Measurements from ENCODE around the gene CXorf66. TPM values are rescaled to one million over a fixed set of nuclear protein-coding genes. Genes with fewer than 3 reads are reported as not detected.
"Not testable (repeated sequence)": the region's sequence is repeated elsewhere in the genome, so short reads cannot be mapped to it uniquely, and the experiment has no call there.

CXorf66 gene
- total RNA-seq, 8 experiments from 2014 or later = not detected

GRCh38 chrX:139936259-139936658, 29.1 kb downstream of the CXorf66 start:
- no peak for ATAC-seq (replicated peaks in 6 of 8)
- Histone ChIP-seq H3K4me3 (no peak overlapping the region), H3K27ac (no peak overlapping the region), H3K4me1 (replicated peaks in 1 of 2) (no peaks in the 10 kb centered on the region)
- in situ Hi-C loops (cut with MboI; ENCODE audit: low pct_unique_long_range_greater_than_20kb in 2 of 9, low sequenced_read_pairs in 9 of 9, unreplicated experiment in 9 of 9) = no loop called here

- Histone ChIP-seq H3K4me1 (replicated peaks in 1 of 2) (peaks cover 0 to 10% of the 10 kb centered on the region in 2 donors), H3K4me3 (no peak overlapping the region), H3K27ac (no peak overlapping the region)
- in situ Hi-C loops (cut with MboI; ENCODE audit: low pct_unique_long_range_greater_than_20kb in 2 of 9, low sequenced_read_pairs in 9 of 9, unreplicated experiment in 9 of 9) = no loop called here
- no peak for ATAC-seq (replicated peaks in 6 of 8)
- 42 to 87% (median 80%) methylated on average over 2 to 9 of the region's 15 CpGs; no CpG with 5 or more reads in 4 of the 10 experiments for WGBS, 10 experiments
These were observed 31.4 kb downstream of the CXorf66 start for GRCh38 chrX:139933904-139934303.

- Histone ChIP-seq H3K27ac (peak within 1 kb of the TSS; percentile 34 to 64), H3K4me1 (replicated peaks in 1 of 2) (peaks cover 0 to 10% of the 10 kb centered on the region in 2 donors), H3K4me3 (peak within 1 kb of the TSS; percentile 57 to 98 (median 70))
- whole genome bisulfite sequencing, 10 experiments = 6 to 56% methylated on average over 3 to 10 of the region's 52 CpGs; no CpG with 5 or more reads in 8 of the 10 experiments
- in situ Hi-C loops (cut with MboI; ENCODE audit: low pct_unique_long_range_greater_than_20kb in 2 of 9, low sequenced_read_pairs in 9 of 9, unreplicated experiment in 9 of 9) = no loop called here
- peak; percentile 76 to 87 (median 84) for ATAC-seq (replicated peaks in 6 of 8)
These were observed 32.2 kb downstream of the CXorf66 start, which contains the start of gene ATP11C for GRCh38 chrX:139932901-139933796. TSS of gene ATP11C (minus strand) at chrX:139933053. CDS start at chrX:139932042, 1,011 bp downstream.

- peak overlapping the region; percentile 30 to 64 for H3K27ac ChIP-seq
- ATAC-seq (replicated peaks in 6 of 8) = peak; percentile 40 to 79 (median 74)
- peaks cover 0 to 10% of the 10 kb centered on the region in 2 donors for H3K4me1 ChIP-seq (replicated peaks in 1 of 2)
- peak overlapping the region; percentile 57 to 98 (median 70) for H3K4me3 ChIP-seq
- no CpG with 5 or more reads among the region's 109 CpGs for WGBS, 10 experiments
- in situ Hi-C loops (cut with MboI; ENCODE audit: low pct_unique_long_range_greater_than_20kb in 2 of 9, low sequenced_read_pairs in 9 of 9, unreplicated experiment in 9 of 9) = no loop called here
These were observed 33.0 kb downstream of the CXorf66 start for GRCh38 chrX:139932073-139932900.

GRCh38 chrX:139931646-139932072, 33.7 kb downstream of the CXorf66 start:
- no CpG with 5 or more reads among the region's 33 CpGs for WGBS, 10 experiments
- peaks cover 0 to 10% of the 10 kb centered on the region in 2 donors for H3K4me1 ChIP-seq (replicated peaks in 1 of 2)
- peak overlapping the region; percentile 30 to 64 for H3K27ac ChIP-seq
- H3K4me3 ChIP-seq = peak overlapping the region; percentile 57 to 98 (median 70)
- in situ Hi-C loops (cut with MboI; ENCODE audit: low pct_unique_long_range_greater_than_20kb in 2 of 9, low sequenced_read_pairs in 9 of 9, unreplicated experiment in 9 of 9) = no loop called here
- no peak for ATAC-seq (replicated peaks in 6 of 8)

- peaks cover 0 to 10% of the 10 kb centered on the region in 2 donors for H3K4me1 ChIP-seq (replicated peaks in 1 of 2)
- in situ Hi-C loops (cut with MboI; ENCODE audit: low pct_unique_long_range_greater_than_20kb in 2 of 9, low sequenced_read_pairs in 9 of 9, unreplicated experiment in 9 of 9) = no loop called here
- peak overlapping the region in 1 of 2 donors; percentile 64 for H3K27ac ChIP-seq
- H3K4me3 ChIP-seq = peak overlapping the region; percentile 57 to 98 (median 70)
- peak in 5 of 8 experiments; percentile 3 to 15 (median 7) for ATAC-seq (replicated peaks in 6 of 8)
- WGBS, 10 experiments = 0 to 34% (median 7%) methylated on average over 1 to 9 of the region's 27 CpGs; no CpG with 5 or more reads in 5 of the 10 experiments
These were observed 34.2 kb downstream of the CXorf66 start for GRCh38 chrX:139930916-139931645.

GRCh38 chrX:139930401-139930800, 34.9 kb downstream of the CXorf66 start:
- WGBS, 10 experiments = 21 to 94% (median 44%) methylated on average over 1 to 3 of the region's 4 CpGs; no CpG with 5 or more reads in 5 of the 10 experiments
- ATAC-seq (replicated peaks in 6 of 8) = no peak
- Histone ChIP-seq H3K4me1 (replicated peaks in 1 of 2) (peaks cover 0 to 10% of the 10 kb centered on the region in 2 donors), H3K27ac (no peak overlapping the region), H3K4me3 (peak overlapping the region; percentile 57 to 98 (median 70))
- in situ Hi-C loops (cut with MboI; ENCODE audit: low pct_unique_long_range_greater_than_20kb in 2 of 9, low sequenced_read_pairs in 9 of 9, unreplicated experiment in 9 of 9) = no loop called here

GRCh38 chrX:139929876-139930275, 35.4 kb downstream of the CXorf66 start:
- no peak for ATAC-seq (replicated peaks in 6 of 8)
- WGBS, 10 experiments = 8 to 70% (median 47%) methylated on average over 1 to 4 of the region's 5 CpGs; no CpG with 5 or more reads in 6 of the 10 experiments
- in situ Hi-C loops (cut with MboI; ENCODE audit: low pct_unique_long_range_greater_than_20kb in 2 of 9, low sequenced_read_pairs in 9 of 9, unreplicated experiment in 9 of 9) = no loop called here
- H3K27ac ChIP-seq = no peak overlapping the region
- peak overlapping the region in 4 of 5 donors; percentile 57 to 98 (median 82) for H3K4me3 ChIP-seq
- peaks cover 0 to 10% of the 10 kb centered on the region in 2 donors for H3K4me1 ChIP-seq (replicated peaks in 1 of 2)

- Histone ChIP-seq H3K4me3 (no peak overlapping the region), H3K4me1 (replicated peaks in 1 of 2) (peaks cover 0 to 6% of the 10 kb centered on the region in 2 donors), H3K27ac (no peak overlapping the region)
- WGBS, 10 experiments = 0 to 57% (median 53%) methylated on average over 1 to 6 of the region's 6 CpGs; no CpG with 5 or more reads in 5 of the 10 experiments
- peak in 1 of 8 experiments; percentile 76 for ATAC-seq (replicated peaks in 6 of 8)
- in situ Hi-C loops (cut with MboI; ENCODE audit: low pct_unique_long_range_greater_than_20kb in 2 of 9, low sequenced_read_pairs in 9 of 9, unreplicated experiment in 9 of 9) = no loop called here
These were observed 40.6 kb downstream of the CXorf66 start for GRCh38 chrX:139924696-139925095.

GRCh38 chrX:139924069-139924695, 41.1 kb downstream of the CXorf66 start:
- H3K27ac ChIP-seq = no peak overlapping the region
- in situ Hi-C loops (cut with MboI; ENCODE audit: low pct_unique_long_range_greater_than_20kb in 2 of 9, low sequenced_read_pairs in 9 of 9, unreplicated experiment in 9 of 9) = no loop called here
- H3K4me1 ChIP-seq (replicated peaks in 1 of 2) = peaks cover 0 to 3% of the 10 kb centered on the region in 2 donors
- ATAC-seq (replicated peaks in 6 of 8) = no peak
- no peak overlapping the region for H3K4me3 ChIP-seq
- WGBS, 10 experiments = 18 to 100% (median 57%) methylated on average over 1 to 4 of the region's 5 CpGs; no CpG with 5 or more reads in 3 of the 10 experiments

- H3K27ac ChIP-seq; H3K4me1 ChIP-seq (replicated peaks in 1 of 2); in situ Hi-C loops (cut with MboI; ENCODE audit: low pct_unique_long_range_greater_than_20kb in 2 of 9, low sequenced_read_pairs in 9 of 9, unreplicated experiment in 9 of 9); H3K4me3 ChIP-seq; ATAC-seq (replicated peaks in 6 of 8): not testable (repeated sequence)
- WGBS, 10 experiments = 50% methylated on average over 1 of the region's 6 CpGs; no CpG with 5 or more reads in 9 of the 10 experiments
These were observed 44.2 kb downstream of the CXorf66 start for GRCh38 chrX:139921142-139921541.

- Histone ChIP-seq H3K4me1 (replicated peaks in 1 of 2) (no peaks in the 10 kb centered on the region), H3K27ac (no peak overlapping the region), H3K4me3 (no peak overlapping the region)
- in situ Hi-C loops (cut with MboI; ENCODE audit: low pct_unique_long_range_greater_than_20kb in 2 of 9, low sequenced_read_pairs in 9 of 9, unreplicated experiment in 9 of 9) = no loop called here
- no peak for ATAC-seq (replicated peaks in 6 of 8)
- no CpG with 5 or more reads among the region's 1 CpG for WGBS, 10 experiments
These were observed 45.0 kb downstream of the CXorf66 start for GRCh38 chrX:139920316-139920715.
